HG02610 (cell line): ENCODE data around the gene GPBAR1.

Experiments used
- ATAC-seq: cut with Tn5 transposase; IDR thresholded peaks from one replicate; pipeline ENCODE4 v1.9.1; 2021; ENCODE audit warnings: mild to moderate bottlenecking, moderate library complexity; ENCODE audit not compliant: unreplicated experiment

The GPBAR1 gene

GRCh38 chr2:218238887-218239286 lies 21.9 kb upstream of the GPBAR1 start:
- ATAC-seq = no peak

GRCh38 chr2:218244204-218244603 lies 16.6 kb upstream of the GPBAR1 start:
- no peak for ATAC-seq

GRCh38 chr2:218244665-218245064 lies 16.1 kb upstream of the GPBAR1 start:
- no peak for ATAC-seq

- no peak for ATAC-seq
Observed at GRCh38 chr2:218245214-218245613, 15.6 kb upstream of the GPBAR1 start.

- no peak for ATAC-seq
Observed at GRCh38 chr2:218249691-218250090, 11.1 kb upstream of the GPBAR1 start.

GRCh38 chr2:218252509-218253231 lies 8.1 kb upstream of the GPBAR1 start:
- no peak for ATAC-seq

GRCh38 chr2:218253232-218253625 lies 7.6 kb upstream of the GPBAR1 start:
- ATAC-seq = no peak

- no peak for ATAC-seq
Observed at GRCh38 chr2:218255446-218255845, 5.4 kb upstream of the GPBAR1 start.

- no peak for ATAC-seq
Observed at GRCh38 chr2:218256612-218257350, 4.0 kb upstream of the GPBAR1 start.

- peak; percentile 54 for ATAC-seq
Observed at GRCh38 chr2:218257390-218257981, 3.3 kb upstream of the GPBAR1 start.

GRCh38 chr2:218259099-218259961 lies 1.5 kb upstream of the GPBAR1 start:
- no peak for ATAC-seq

- ATAC-seq = no peak
Observed at GRCh38 chr2:218260166-218260565, 649 bp upstream of the GPBAR1 start.

GRCh38 chr2:218261423-218262236 lies 815 bp downstream of the GPBAR1 start:
- ATAC-seq = no peak

GRCh38 chr2:218262237-218262600 lies 1.4 kb downstream of the GPBAR1 start:
- ATAC-seq = no peak

GRCh38 chr2:218262631-218263586 lies 2.1 kb downstream of the GPBAR1 start:
- ATAC-seq = no peak

GRCh38 chr2:218263817-218264641 lies 3.2 kb downstream of the GPBAR1 start:
- no peak for ATAC-seq

- no peak for ATAC-seq
Observed at GRCh38 chr2:218264773-218265561, 4.2 kb downstream of the GPBAR1 start.

- no peak for ATAC-seq
Observed at GRCh38 chr2:218265626-218266025, 4.8 kb downstream of the GPBAR1 start.
